WTC11 (cell line): Measurements from ENCODE around the gene TTN. TPM values are rescaled to one million over a fixed set of nuclear protein-coding genes. Genes with fewer than 3 reads are reported as not detected.

Experiments
- ATAC-seq: fragments of 200-7000 bp; cut with Tn5 transposase; 2 replicates; pipeline ENCODE4 v1.10.0; 2021; ENCODE audit warnings: mild to moderate bottlenecking, moderate library complexity
- CTCF ChIA-PET: fragments of 300-600 bp; sonication (Branson Sonifier 250); formaldehyde crosslinking; loops from one replicate; lab custom pipeline; 2021; ENCODE audit warnings: antibody characterized with exemption; lab: Charles Lee
- POLR2A ChIA-PET: fragments of 350-600 bp; sonication (Branson Sonifier 250); formaldehyde crosslinking; loops from one replicate; lab custom pipeline; 2021; ENCODE audit warnings: antibody characterized with exemption; lab: Charles Lee
- DNase-seq: peaks from one replicate; pipeline ENCODE4 v3.0.0; 2021; ENCODE audit warnings: low spot score
- H3K27ac Mint-ChIP-seq: 2 replicates; pipeline ENCODE4 v1.8.0; 2021; ENCODE audit warnings: mixed read lengths
- H3K27me3 Mint-ChIP-seq: 2 replicates; pipeline ENCODE4 v1.8.0; 2021; ENCODE audit warnings: low read depth, mild to moderate bottlenecking, moderate library complexity, mixed read lengths
- H3K36me3 Mint-ChIP-seq: 2 replicates; pipeline ENCODE4 v1.8.0; 2021; ENCODE audit warnings: mixed read lengths
- H3K4me1 Mint-ChIP-seq: 2 replicates; pipeline ENCODE4 v1.8.0; 2022; ENCODE audit warnings: mixed read lengths
- H3K4me3 Mint-ChIP-seq: 2 replicates; pipeline ENCODE4 v1.8.0; 2021; ENCODE audit warnings: mild to moderate bottlenecking, moderate library complexity, mixed read lengths
- H3K9me3 Mint-ChIP-seq: 2 replicates; pipeline ENCODE4 v1.8.0; 2021; ENCODE audit warnings: mixed read lengths
- AFF4 ChIP-seq: sonication (generic); formaldehyde crosslinking; IDR thresholded peaks from 2 replicates; pipeline ENCODE4 v1.8.1; 2023; ENCODE audit warnings: mild to moderate bottlenecking, missing genetic modification reagents, borderline replicate concordance
- ATF1 ChIP-seq: sonication (generic); formaldehyde crosslinking; IDR thresholded peaks from 2 replicates; pipeline ENCODE4 v1.8.1; 2023; ENCODE audit warnings: mild to moderate bottlenecking, moderate library complexity, missing genetic modification reagents
- CBFB ChIP-seq: sonication (generic); formaldehyde crosslinking; IDR thresholded peaks from 2 replicates; pipeline ENCODE4 v1.8.1; 2022; ENCODE audit warnings: mild to moderate bottlenecking, low read depth, missing genetic modification reagents
- E2F1 ChIP-seq: sonication (generic); formaldehyde crosslinking; IDR thresholded peaks from 2 replicates; pipeline ENCODE4 v1.8.0; 2022; ENCODE audit warnings: mild to moderate bottlenecking, missing genetic modification reagents
- ETV6 ChIP-seq: sonication (generic); formaldehyde crosslinking; IDR thresholded peaks from 2 replicates; pipeline ENCODE4 v1.8.1; 2022; ENCODE audit warnings: mild to moderate bottlenecking, missing genetic modification reagents
- FOXK1 ChIP-seq: sonication (generic); formaldehyde crosslinking; IDR thresholded peaks from 2 replicates; pipeline ENCODE4 v1.8.0; 2022; ENCODE audit warnings: mild to moderate bottlenecking, moderate library complexity, missing genetic modification reagents
- FOXP1 ChIP-seq: sonication (generic); formaldehyde crosslinking; IDR thresholded peaks from 2 replicates; pipeline ENCODE4 v1.8.0; 2022; ENCODE audit warnings: missing genetic modification reagents, mild to moderate bottlenecking, moderate library complexity, borderline replicate concordance
- GABPB1 ChIP-seq: sonication (generic); formaldehyde crosslinking; IDR thresholded peaks from 2 replicates; pipeline ENCODE4 v1.8.1; 2023; ENCODE audit warnings: mild to moderate bottlenecking, missing genetic modification reagents
- IRF2 ChIP-seq: sonication (generic); formaldehyde crosslinking; IDR thresholded peaks from 2 replicates; pipeline ENCODE4 v1.8.0; 2022; ENCODE audit warnings: low read depth, missing genetic modification reagents, borderline replicate concordance
- MAX ChIP-seq: sonication (generic); formaldehyde crosslinking; IDR thresholded peaks from 2 replicates; pipeline ENCODE4 v1.8.0; 2022; ENCODE audit warnings: mild to moderate bottlenecking, missing genetic modification reagents
- NFATC4 ChIP-seq: fragments of 250-450 bp; sonication (Bioruptor Pico); IDR thresholded peaks from 2 replicates; pipeline ENCODE4 v1.9.0; 2021; ENCODE audit warnings: mild to moderate bottlenecking
- NFE2L1 ChIP-seq: sonication (generic); formaldehyde crosslinking; IDR thresholded peaks from 2 replicates; pipeline ENCODE4 v1.8.1; 2023; ENCODE audit warnings: missing genetic modification reagents
- NFYB ChIP-seq: sonication (generic); formaldehyde crosslinking; conservative IDR thresholded peaks from 2 replicates; pipeline ENCODE4 v1.8.0; 2022; ENCODE audit warnings: low read depth, missing genetic modification reagents
- PRDM15 ChIP-seq: sonication (generic); formaldehyde crosslinking; IDR thresholded peaks from 2 replicates; pipeline ENCODE4 v1.8.0; 2022; ENCODE audit warnings: missing genetic modification reagents
- SOX15 ChIP-seq: fragments of 250-450 bp; sonication (Bioruptor Pico); IDR thresholded peaks from 2 replicates; pipeline ENCODE4 v1.9.0; 2021; ENCODE audit warnings: mild to moderate bottlenecking
- USF2 ChIP-seq: sonication (generic); formaldehyde crosslinking; IDR thresholded peaks from 2 replicates; pipeline ENCODE4 v1.8.1; 2023; ENCODE audit warnings: mild to moderate bottlenecking, missing genetic modification reagents, moderate library complexity
- ZNF671 ChIP-seq: fragments of 250-450 bp; sonication (Bioruptor Pico); IDR thresholded peaks from 2 replicates; pipeline ENCODE4 v1.8.0; 2021; ENCODE audit warnings: mild to moderate bottlenecking
- total RNA-seq: library from RNA; stranded (reverse); gene quantifications from 3 replicates; pipeline ENCODE4 v1.2.3, GENCODE V29; 2021

The TTN gene
- total RNA-seq, 1 experiment from 2014 or later, result 4.7 TPM

GRCh38 chr2:178484245-178485041, 322.8 kb downstream of the TTN start:
- no peaks in the 10 kb centered on the region for H3K27me3 Mint-ChIP-seq
- no peaks in the 10 kb centered on the region for H3K9me3 Mint-ChIP-seq
- peaks cover 21% of the 10 kb centered on the region for H3K4me1 Mint-ChIP-seq
- ChIA-PET CTCF (interaction anchor here (1.4 kb wide), 1 partner anchor 33 kb away, joined by 3 read pairs; the partner anchor contains the start of genes PJVK and PRKRA), POLR2A (no interaction called here)
- ATAC-seq, result no peak
- no peak overlapping the region for H3K27ac Mint-ChIP-seq
- TF ChIP-seq SOX15 (no peak), CBFB (CRISPR knock-in tag) (no peak), AFF4 (CRISPR knock-in tag) (no peak), IRF2 (no peak), FOXP1 (CRISPR knock-in tag) (no peak), ZNF671 (CRISPR knock-in tag) (no peak), MAX (no peak), ETV6 (CRISPR knock-in tag) (no peak), NFATC4 (CRISPR knock-in tag) (no peak), USF2 (CRISPR knock-in tag) (no peak), PRDM15 (CRISPR knock-in tag) (no peak), GABPB1 (CRISPR knock-in tag) (no peak), NFYB (no peak), E2F1 (CRISPR knock-in tag) (no peak), FOXK1 (CRISPR knock-in tag) (no peak), ATF1 (CRISPR knock-in tag) (no peak), NFE2L1 (CRISPR knock-in tag) (no peak)
- peaks cover 2% of the 10 kb centered on the region for H3K36me3 Mint-ChIP-seq
- H3K4me3 Mint-ChIP-seq, result no peak overlapping the region
- no peak for DNase-seq
